Measurements from ENCODE around the gene PNO1.
A peak's percentile ranks its signal among the peaks of the same experiment; 100 is the strongest.

Gene PNO1

GRCh38 chr2:68125821-68126220 lies 31.9 kb upstream of the PNO1 start:
- Histone ChIP-seq H3K27ac (ENCODE audit: low read depth, low read length) (peak overlapping the region; percentile 80), H3K9ac (ENCODE audit: low read length in 5 of 5) (no peak overlapping the region), H3K9me3 (ENCODE audit: control insufficient read depth in 5 of 5, low read length in 5 of 5) (no peaks in the 10 kb centered on the region), H3K4me1 (ENCODE audit: control insufficient read depth in 5 of 5, insufficient read depth in 5 of 5, low read length in 5 of 5) (peaks cover 2 to 23% (median 14%) of the 10 kb centered on the region in 5 donors), H3K36me3 (ENCODE audit: control insufficient read depth in 5 of 5, insufficient read depth in 5 of 5, low read length in 5 of 5) (peaks cover 0 to 6% (median 3%) of the 10 kb centered on the region in 5 donors), H3K4me3 (ENCODE audit: low read depth in 1 of 5, low read length in 5 of 5) (no peak overlapping the region), H3K27me3 (ENCODE audit: control insufficient read depth in 5 of 5, insufficient read depth in 4 of 5, low read length in 5 of 5) (no peaks in the 10 kb centered on the region)

GRCh38 chr2:68126561-68126960 lies 31.1 kb upstream of the PNO1 start:
- no peaks in the 10 kb centered on the region for H3K27me3 ChIP-seq (ENCODE audit: control insufficient read depth in 5 of 5, insufficient read depth in 4 of 5, low read length in 5 of 5)
- H3K9me3 ChIP-seq (ENCODE audit: control insufficient read depth in 5 of 5, low read length in 5 of 5): no peaks in the 10 kb centered on the region
- no peak overlapping the region for H3K9ac ChIP-seq (ENCODE audit: low read length in 5 of 5)
- no peak overlapping the region for H3K27ac ChIP-seq (ENCODE audit: low read depth, low read length)
- H3K4me1 ChIP-seq (ENCODE audit: control insufficient read depth in 5 of 5, insufficient read depth in 5 of 5, low read length in 5 of 5): peaks cover 2 to 23% (median 14%) of the 10 kb centered on the region in 5 donors
- H3K36me3 ChIP-seq (ENCODE audit: control insufficient read depth in 5 of 5, insufficient read depth in 5 of 5, low read length in 5 of 5): peaks cover 1 to 8% (median 4%) of the 10 kb centered on the region in 5 donors
- no peak overlapping the region for H3K4me3 ChIP-seq (ENCODE audit: low read depth in 1 of 5, low read length in 5 of 5)

- no peaks in the 10 kb centered on the region for H3K9me3 ChIP-seq (ENCODE audit: control insufficient read depth in 5 of 5, low read length in 5 of 5)
- no peaks in the 10 kb centered on the region for H3K27me3 ChIP-seq (ENCODE audit: control insufficient read depth in 5 of 5, insufficient read depth in 4 of 5, low read length in 5 of 5)
- no peak overlapping the region for H3K27ac ChIP-seq (ENCODE audit: low read depth, low read length)
- H3K4me1 ChIP-seq (ENCODE audit: control insufficient read depth in 5 of 5, insufficient read depth in 5 of 5, low read length in 5 of 5): peaks cover 0 to 18% (median 10%) of the 10 kb centered on the region in 5 donors
- H3K4me3 ChIP-seq (ENCODE audit: low read depth in 1 of 5, low read length in 5 of 5): no peak overlapping the region
- H3K36me3 ChIP-seq (ENCODE audit: control insufficient read depth in 5 of 5, insufficient read depth in 5 of 5, low read length in 5 of 5): peaks cover 4 to 8% (median 5%) of the 10 kb centered on the region in 5 donors
- H3K9ac ChIP-seq (ENCODE audit: low read length in 5 of 5): no peak overlapping the region
These were observed 30.1 kb upstream of the PNO1 start for GRCh38 chr2:68127358-68128242.

GRCh38 chr2:68134120-68134519 lies 23.6 kb upstream of the PNO1 start:
- no peak overlapping the region for H3K9ac ChIP-seq (ENCODE audit: low read length in 5 of 5)
- H3K4me3 ChIP-seq (ENCODE audit: low read depth in 1 of 5, low read length in 5 of 5): no peak overlapping the region
- no peak overlapping the region for H3K27ac ChIP-seq (ENCODE audit: low read depth, low read length)
- H3K4me1 ChIP-seq (ENCODE audit: control insufficient read depth in 5 of 5, insufficient read depth in 5 of 5, low read length in 5 of 5): peaks cover 0 to 5% (median 0%) of the 10 kb centered on the region in 5 donors
- H3K36me3 ChIP-seq (ENCODE audit: control insufficient read depth in 5 of 5, insufficient read depth in 5 of 5, low read length in 5 of 5): peaks cover 12 to 34% (median 20%) of the 10 kb centered on the region in 5 donors
- no peaks in the 10 kb centered on the region for H3K9me3 ChIP-seq (ENCODE audit: control insufficient read depth in 5 of 5, low read length in 5 of 5)
- H3K27me3 ChIP-seq (ENCODE audit: control insufficient read depth in 5 of 5, insufficient read depth in 4 of 5, low read length in 5 of 5): no peaks in the 10 kb centered on the region

- H3K27me3 ChIP-seq (ENCODE audit: control insufficient read depth in 5 of 5, insufficient read depth in 4 of 5, low read length in 5 of 5): no peaks in the 10 kb centered on the region
- no peak overlapping the region for H3K4me3 ChIP-seq (ENCODE audit: low read depth in 1 of 5, low read length in 5 of 5)
- H3K9ac ChIP-seq (ENCODE audit: low read length in 5 of 5): no peak overlapping the region
- no peaks in the 10 kb centered on the region for H3K9me3 ChIP-seq (ENCODE audit: control insufficient read depth in 5 of 5, low read length in 5 of 5)
- H3K4me1 ChIP-seq (ENCODE audit: control insufficient read depth in 5 of 5, insufficient read depth in 5 of 5, low read length in 5 of 5): peaks cover 0 to 5% (median 0%) of the 10 kb centered on the region in 5 donors
- H3K27ac ChIP-seq (ENCODE audit: low read depth, low read length): no peak overlapping the region
- H3K36me3 ChIP-seq (ENCODE audit: control insufficient read depth in 5 of 5, insufficient read depth in 5 of 5, low read length in 5 of 5): peaks cover 12 to 35% (median 20%) of the 10 kb centered on the region in 5 donors
These were observed 23.1 kb upstream of the PNO1 start for GRCh38 chr2:68134554-68134953.

GRCh38 chr2:68135448-68136320 lies 22.0 kb upstream of the PNO1 start:
- Histone ChIP-seq H3K27ac (ENCODE audit: low read depth, low read length) (no peak overlapping the region), H3K9me3 (ENCODE audit: control insufficient read depth in 5 of 5, low read length in 5 of 5) (no peaks in the 10 kb centered on the region), H3K27me3 (ENCODE audit: control insufficient read depth in 5 of 5, insufficient read depth in 4 of 5, low read length in 5 of 5) (no peaks in the 10 kb centered on the region), H3K9ac (ENCODE audit: low read length in 5 of 5) (no peak overlapping the region), H3K36me3 (ENCODE audit: control insufficient read depth in 5 of 5, insufficient read depth in 5 of 5, low read length in 5 of 5) (peaks cover 14 to 33% (median 23%) of the 10 kb centered on the region in 5 donors), H3K4me3 (ENCODE audit: low read depth in 1 of 5, low read length in 5 of 5) (no peak overlapping the region), H3K4me1 (ENCODE audit: control insufficient read depth in 5 of 5, insufficient read depth in 5 of 5, low read length in 5 of 5) (peaks cover 0 to 5% (median 0%) of the 10 kb centered on the region in 5 donors)

GRCh38 chr2:68141875-68142274 lies 15.8 kb upstream of the PNO1 start:
- peaks cover 0 to under 1% (median 0%) of the 10 kb centered on the region in 5 donors for H3K4me1 ChIP-seq (ENCODE audit: control insufficient read depth in 5 of 5, insufficient read depth in 5 of 5, low read length in 5 of 5)
- H3K36me3 ChIP-seq (ENCODE audit: control insufficient read depth in 5 of 5, insufficient read depth in 5 of 5, low read length in 5 of 5): peaks cover 6 to 20% (median 9%) of the 10 kb centered on the region in 5 donors
- H3K4me3 ChIP-seq (ENCODE audit: low read depth in 1 of 5, low read length in 5 of 5): no peak overlapping the region
- no peaks in the 10 kb centered on the region for H3K27me3 ChIP-seq (ENCODE audit: control insufficient read depth in 5 of 5, insufficient read depth in 4 of 5, low read length in 5 of 5)
- no peak overlapping the region for H3K27ac ChIP-seq (ENCODE audit: low read depth, low read length)
- H3K9me3 ChIP-seq (ENCODE audit: control insufficient read depth in 5 of 5, low read length in 5 of 5): no peaks in the 10 kb centered on the region
- no peak overlapping the region for H3K9ac ChIP-seq (ENCODE audit: low read length in 5 of 5)

- no peaks in the 10 kb centered on the region for H3K9me3 ChIP-seq (ENCODE audit: control insufficient read depth in 5 of 5, low read length in 5 of 5)
- H3K27ac ChIP-seq (ENCODE audit: low read depth, low read length): no peak overlapping the region
- peaks cover 0 to 21% (median 10%) of the 10 kb centered on the region in 5 donors for H3K4me1 ChIP-seq (ENCODE audit: control insufficient read depth in 5 of 5, insufficient read depth in 5 of 5, low read length in 5 of 5)
- H3K27me3 ChIP-seq (ENCODE audit: control insufficient read depth in 5 of 5, insufficient read depth in 4 of 5, low read length in 5 of 5): no peaks in the 10 kb centered on the region
- no peak overlapping the region for H3K9ac ChIP-seq (ENCODE audit: low read length in 5 of 5)
- no peaks in the 10 kb centered on the region for H3K36me3 ChIP-seq (ENCODE audit: control insufficient read depth in 5 of 5, insufficient read depth in 5 of 5, low read length in 5 of 5)
- H3K4me3 ChIP-seq (ENCODE audit: low read depth in 1 of 5, low read length in 5 of 5): no peak overlapping the region
These were observed 6.7 kb upstream of the PNO1 start for GRCh38 chr2:68151037-68151436.

GRCh38 chr2:68152681-68153347 lies 4.9 kb upstream of the PNO1 start:
- Histone ChIP-seq H3K27me3 (ENCODE audit: control insufficient read depth in 5 of 5, insufficient read depth in 4 of 5, low read length in 5 of 5) (no peaks in the 10 kb centered on the region), H3K9me3 (ENCODE audit: control insufficient read depth in 5 of 5, low read length in 5 of 5) (no peaks in the 10 kb centered on the region), H3K4me3 (ENCODE audit: low read depth in 1 of 5, low read length in 5 of 5) (peak overlapping the region in 1 of 5 donors; percentile 11), H3K27ac (ENCODE audit: low read depth, low read length) (no peak overlapping the region), H3K4me1 (ENCODE audit: control insufficient read depth in 5 of 5, insufficient read depth in 5 of 5, low read length in 5 of 5) (peaks cover 3 to 35% (median 24%) of the 10 kb centered on the region in 5 donors), H3K36me3 (ENCODE audit: control insufficient read depth in 5 of 5, insufficient read depth in 5 of 5, low read length in 5 of 5) (no peaks in the 10 kb centered on the region), H3K9ac (ENCODE audit: low read length in 5 of 5) (peak overlapping the region in 1 of 5 donors; percentile 16)
